ENCODE results near the gene CD244.

CD244 gene

GRCh38 chr1:160844447-160845232, 18.0 kb downstream of the CD244 start:
- DNase-seq: no peak

DNA sequence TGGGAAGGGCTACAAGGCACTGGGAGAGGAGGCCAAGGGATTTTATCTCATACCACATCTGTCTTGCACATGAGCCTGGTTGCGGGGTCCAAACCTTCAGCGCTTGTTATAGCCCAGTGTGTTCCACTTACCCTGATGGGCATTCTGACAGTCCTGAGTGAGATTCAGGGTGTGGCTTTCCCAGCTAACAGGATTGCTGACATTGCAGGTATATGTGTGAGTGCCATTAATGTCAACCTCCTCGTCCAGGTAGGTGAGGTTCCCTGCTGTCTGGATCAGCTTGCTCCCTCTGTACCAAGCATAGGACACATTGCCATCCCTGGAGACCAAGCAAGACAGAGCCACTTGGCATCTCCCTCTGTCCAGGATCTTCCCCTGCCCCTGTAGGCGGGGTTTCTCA, 21.6 kb downstream of the CD244 start:
- DNase-seq: no peak

DNA sequence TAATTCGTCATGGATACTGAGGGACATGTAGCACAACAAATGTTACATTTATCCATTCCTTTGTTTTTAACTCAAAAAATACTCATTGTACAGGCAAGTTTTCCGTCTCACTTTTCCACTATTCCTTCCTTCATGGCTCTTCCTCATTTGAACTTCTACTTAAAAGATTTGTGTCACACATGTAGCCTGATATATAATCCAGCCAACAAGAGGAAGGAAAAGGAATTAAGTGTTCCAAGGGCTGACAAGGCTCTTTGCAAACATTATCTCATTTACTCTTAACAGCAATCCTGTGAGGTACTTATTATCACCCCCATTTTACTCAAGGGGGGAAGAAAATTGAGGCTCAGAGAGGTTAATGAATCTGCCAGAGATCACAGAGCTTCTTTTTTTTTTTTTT, 22.9 kb downstream of the CD244 start:
- no peak for DNase-seq

GRCh38 chr1:160838888-160839287, 23.8 kb downstream of the CD244 start:
- no peak for DNase-seq

DNA sequence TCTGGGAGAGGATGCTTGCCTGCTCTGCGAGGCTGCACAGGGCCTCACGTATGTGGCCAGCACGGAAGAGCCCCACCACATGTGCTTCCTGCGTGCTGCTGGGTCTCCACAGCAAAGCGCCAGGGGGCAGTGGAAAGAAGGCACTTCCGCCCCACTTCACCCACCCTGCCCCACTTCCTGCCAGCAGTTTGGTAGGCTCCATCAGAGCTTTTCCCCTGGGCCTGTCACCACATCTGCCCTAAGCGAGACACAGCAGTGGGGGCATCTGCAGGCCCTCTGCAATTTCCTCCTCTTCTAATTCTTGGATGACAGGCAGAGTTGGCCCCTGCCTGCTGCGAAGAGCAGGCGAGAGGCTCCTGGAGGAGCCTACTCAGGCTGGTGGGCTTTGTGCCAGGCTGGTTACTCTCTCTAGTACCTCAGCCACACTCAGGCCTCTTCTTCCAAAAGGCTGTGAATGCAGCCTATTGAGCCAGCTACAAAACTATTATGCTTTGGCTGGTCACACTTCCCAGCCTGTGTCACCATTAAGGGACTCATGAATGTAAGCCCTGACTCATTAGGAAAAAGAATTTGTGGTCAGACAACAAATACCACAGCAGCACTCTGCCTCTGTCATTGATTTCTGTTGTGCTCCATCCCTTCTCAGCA, 25.0 kb downstream of the CD244 start:
- no peak for DNase-seq

- DNase-seq: no peak
These were observed 25.6 kb downstream of the CD244 start for GRCh38 chr1:160836981-160837557.

GRCh38 chr1:160836561-160836960, 26.1 kb downstream of the CD244 start:
- no peak for DNase-seq

- no peak for DNase-seq
These were observed 26.9 kb downstream of the CD244 start for GRCh38 chr1:160835751-160836150.

DNA sequence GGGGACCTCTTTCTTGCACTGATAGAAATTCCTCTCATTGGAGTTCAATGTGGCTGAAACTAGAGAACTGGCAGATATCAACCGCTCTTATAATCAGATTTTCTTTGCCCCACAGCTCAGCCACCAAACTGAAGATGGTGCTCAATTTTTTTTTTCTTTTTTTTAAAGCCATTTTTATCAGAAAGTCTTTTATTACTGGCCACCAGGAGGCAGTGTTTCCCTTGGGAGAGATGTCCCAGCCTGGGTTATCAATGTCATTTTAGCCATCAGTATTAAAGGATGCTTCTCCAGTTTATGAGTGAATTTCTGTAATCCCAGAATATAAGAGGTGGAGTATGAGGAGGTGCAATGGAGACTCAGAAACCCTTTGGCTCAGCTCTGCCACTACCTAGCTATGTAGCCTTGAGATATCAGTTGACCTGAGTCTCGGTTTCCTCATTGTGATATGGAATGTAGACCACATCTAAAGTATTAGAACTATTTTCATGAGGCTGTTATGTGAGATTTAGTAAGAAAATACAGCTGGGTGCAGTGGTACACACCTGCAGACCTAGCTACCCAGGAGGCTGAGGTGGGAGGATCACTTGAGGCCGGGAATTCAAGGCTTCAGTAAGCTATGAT, 27.6 kb downstream of the CD244 start:
- peak; percentile 17 for DNase-seq

- peak; percentile 44 for DNase-seq
These were observed 32.1 kb downstream of the CD244 start for GRCh38 chr1:160830321-160831153.

DNA sequence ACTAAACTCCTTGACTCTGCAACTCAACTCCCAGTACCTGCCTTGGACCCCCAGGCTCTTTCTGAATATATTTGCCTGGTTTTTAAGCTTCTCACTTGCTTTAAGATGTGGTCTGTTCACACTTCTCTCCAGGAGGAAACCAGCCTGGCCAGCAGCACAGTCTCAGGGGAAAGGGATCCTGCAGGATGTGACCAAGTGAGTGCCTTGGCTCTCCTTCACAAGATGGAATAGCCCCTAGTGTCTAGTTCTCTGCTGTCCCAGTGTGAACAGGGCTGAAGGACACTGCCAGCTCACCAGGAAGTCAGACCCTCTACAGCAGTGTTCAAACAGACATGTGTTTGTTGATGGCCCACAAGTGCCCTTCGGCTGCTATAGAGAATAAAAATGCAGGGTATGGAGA, 32.9 kb downstream of the CD244 start:
- peak; percentile 61 for DNase-seq

- no peak for DNase-seq
These were observed 35.3 kb downstream of the CD244 start for GRCh38 chr1:160827418-160827817.

- no peak for DNase-seq
These were observed 36.1 kb downstream of the CD244 start for GRCh38 chr1:160826546-160826945.

DNA sequence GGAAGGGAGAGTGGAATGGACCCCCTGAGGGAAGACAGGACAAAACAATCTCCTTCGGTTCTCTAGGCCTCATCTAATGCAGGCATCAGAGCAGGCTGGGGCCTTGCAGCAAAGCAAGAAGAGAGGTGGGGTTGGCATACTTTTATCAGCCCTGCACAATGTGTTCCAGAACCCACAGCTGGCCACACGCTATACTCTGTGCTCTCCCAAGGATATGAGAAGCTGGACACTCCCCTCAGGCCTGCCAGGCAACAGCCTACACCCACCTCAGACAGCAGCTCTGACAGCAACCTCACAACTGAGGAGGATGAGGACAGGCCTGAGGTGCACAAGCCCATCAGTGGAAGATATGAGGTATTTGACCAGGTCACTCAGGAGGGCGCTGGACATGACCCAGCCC, 39.4 kb downstream of the CD244 start:
- DNase-seq: no peak

- DNase-seq: no peak
These were observed 41.1 kb downstream of the CD244 start for GRCh38 chr1:160821627-160822026.

DNA sequence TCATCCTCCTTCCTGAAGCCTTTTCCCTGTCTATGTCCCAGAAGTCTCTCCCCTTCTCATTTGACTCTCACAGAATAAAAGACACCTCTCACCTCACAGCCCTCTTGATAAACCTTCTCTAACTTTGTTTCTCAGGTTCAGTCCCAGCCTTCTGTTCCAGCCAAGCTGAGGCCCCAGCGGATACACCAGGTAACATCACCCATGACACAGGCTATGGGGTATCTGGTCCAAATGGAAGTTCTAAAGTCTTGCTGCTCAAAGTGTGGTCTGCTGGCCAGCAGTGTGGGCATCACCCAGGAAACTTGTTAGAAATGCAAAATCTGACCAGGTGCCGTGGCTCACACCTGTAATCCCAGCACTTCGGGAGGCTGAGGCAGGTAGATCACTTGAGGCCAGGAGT, 43.5 kb downstream of the CD244 start:
- DNase-seq: no peak

DNA sequence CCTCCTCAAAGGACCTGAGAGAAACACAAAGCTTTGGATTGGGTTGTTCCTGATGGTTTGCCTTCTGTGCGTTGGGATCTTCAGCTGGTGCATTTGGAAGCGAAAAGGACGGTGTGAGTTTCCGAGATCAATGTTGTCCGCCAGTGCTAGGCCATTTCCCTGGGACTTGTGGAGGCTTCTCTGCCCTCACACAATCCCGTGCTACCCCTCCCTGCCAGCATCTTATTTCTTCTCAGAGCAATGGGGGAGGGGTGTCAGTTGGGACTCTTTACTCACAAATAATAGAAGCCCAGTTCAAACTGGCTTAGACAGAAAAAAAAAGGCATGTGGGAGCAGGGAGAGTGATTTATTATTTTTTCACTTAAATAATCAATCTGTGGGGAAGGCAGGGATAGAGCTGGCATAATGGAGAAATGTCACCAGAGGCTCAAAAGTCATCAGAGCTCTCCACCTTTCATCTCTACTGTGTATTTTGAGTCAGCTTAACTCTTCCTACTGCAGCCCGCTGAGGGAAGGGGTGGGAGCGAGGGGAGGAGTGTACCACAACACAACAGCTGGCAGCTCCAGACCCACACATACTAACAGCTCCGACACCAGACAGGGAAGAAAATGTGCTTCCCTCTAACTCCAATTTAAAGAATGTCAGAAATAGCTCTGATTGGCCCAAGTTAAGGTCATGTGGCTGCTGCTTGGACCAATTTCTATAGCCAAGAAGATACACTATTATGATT, 44.3 kb downstream of the CD244 start:
- DNase-seq: no peak

DNA sequence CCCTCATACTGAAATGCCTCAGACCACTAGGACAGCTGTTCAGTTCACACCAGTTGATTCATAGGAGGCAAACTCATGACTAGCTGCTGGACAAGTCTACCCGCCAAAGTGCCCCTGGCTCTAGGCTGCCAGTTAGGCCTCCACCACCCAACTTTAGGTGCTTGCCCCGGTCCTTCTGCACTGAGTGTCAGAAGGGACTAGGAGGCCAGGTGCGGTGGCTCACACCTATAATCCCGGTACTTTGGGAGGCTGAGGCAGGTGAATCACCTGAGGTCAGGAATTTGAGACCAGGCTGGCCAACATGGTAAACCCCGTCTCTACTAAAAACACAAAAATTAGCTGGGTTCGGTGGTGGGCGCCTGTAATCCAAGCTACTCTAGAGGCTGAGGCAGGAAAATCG, 47.8 kb downstream of the CD244 start:
- no peak for DNase-seq

DNA sequence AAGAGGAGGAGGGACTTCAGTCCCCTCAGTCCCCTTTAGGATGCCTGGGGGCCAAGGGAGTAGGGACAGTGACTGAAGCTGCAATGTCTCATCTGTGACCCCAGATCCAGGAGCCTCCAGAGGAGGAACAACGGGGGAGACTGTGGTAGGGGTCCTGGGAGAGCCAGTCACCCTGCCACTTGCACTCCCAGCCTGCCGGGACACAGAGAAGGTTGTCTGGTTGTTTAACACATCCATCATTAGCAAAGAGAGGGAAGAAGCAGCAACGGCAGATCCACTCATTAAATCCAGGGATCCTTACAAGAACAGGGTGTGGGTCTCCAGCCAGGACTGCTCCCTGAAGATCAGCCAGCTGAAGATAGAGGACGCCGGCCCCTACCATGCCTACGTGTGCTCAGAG, 48.4 kb downstream of the CD244 start:
- no peak for DNase-seq

DNA sequence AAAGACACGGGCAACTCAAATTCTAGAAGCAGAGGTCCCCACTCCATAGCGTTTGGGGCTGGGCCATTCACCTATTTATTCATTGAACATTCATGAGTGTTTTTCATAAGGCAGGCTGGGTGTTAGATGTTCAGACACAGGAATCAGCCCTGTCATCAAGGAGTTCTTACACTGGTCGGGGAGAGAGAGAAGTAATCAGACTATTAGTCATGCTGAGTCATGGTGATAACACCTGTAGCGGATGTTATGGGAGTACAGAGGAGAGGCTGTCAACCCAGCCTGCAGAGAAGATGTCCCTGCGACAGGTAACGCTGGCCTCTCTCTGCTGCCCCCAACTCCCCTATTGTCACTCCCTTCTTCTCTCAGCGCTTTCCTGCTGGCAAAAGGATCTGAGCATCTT, 49.5 kb downstream of the CD244 start:
- no peak for DNase-seq

- DNase-seq: no peak
These were observed 51.5 kb downstream of the CD244 start for GRCh38 chr1:160811147-160811546.

- DNase-seq: no peak
These were observed 52.2 kb downstream of the CD244 start for GRCh38 chr1:160810486-160810885.
